HCT116 (cell line): ENCODE results near the gene PICK1.
"Not testable (repeated sequence)": the region's sequence is repeated elsewhere in the genome, so short reads cannot be mapped to it uniquely, and the experiment has no call there.

ENCODE experiments used
- CEBPB ChIP-seq: IDR thresholded peaks from 2 replicates; pipeline ENCODE4 v1.6.1; 2012; ENCODE audit warnings: low read depth
- CTCF ChIP-seq, 3 experiments: fragments of 200-600 bp in 1 of 3; sonication (generic) in 1 of 3; IDR thresholded peaks in 2 of 3; conservative IDR thresholded peaks in 1 of 3; 2 replicates each; pipeline ENCODE4 v1.5.1; 2012 to 2017; ENCODE audit warnings: low read depth in 2 of 3, low read length in 2 of 3, antibody characterized with exemption in 1 of 3, borderline replicate concordance in 1 of 3, control low read depth in 1 of 3, mild to moderate bottlenecking in 1 of 3, mixed read lengths in 1 of 3, mixed run types in 1 of 3, moderate library complexity in 1 of 3; ENCODE audit not compliant: insufficient read depth in 1 of 3
- EGR1 ChIP-seq: IDR thresholded peaks from 2 replicates; pipeline ENCODE4 v1.6.1; 2012; ENCODE audit warnings: low read depth
- EZH2 ChIP-seq: fragments of 200-600 bp; sonication (generic); IDR thresholded peaks from 2 replicates; pipeline ENCODE4 v1.6.1; 2017; ENCODE audit warnings: antibody characterized with exemption, mixed run types
- EZH2phosphoT487 ChIP-seq: fragments of 200-600 bp; IDR thresholded peaks from 2 replicates; pipeline ENCODE4 v1.6.1; 2018; ENCODE audit warnings: antibody characterized with exemption, borderline replicate concordance
- FOSL1 ChIP-seq: IDR thresholded peaks from 2 replicates; pipeline ENCODE4 v1.6.1; 2012; ENCODE audit warnings: low read depth
- MAX ChIP-seq: IDR thresholded peaks from 2 replicates; pipeline ENCODE4 v1.6.1; 2012
- POLR2A ChIP-seq: IDR thresholded peaks from 2 replicates; pipeline ENCODE4 v1.7.0; 2011; ENCODE audit warnings: borderline replicate concordance; ENCODE audit not compliant: insufficient read depth, insufficient read length; ENCODE audit errors: extremely low read depth
- POLR2AphosphoS5 ChIP-seq: IDR thresholded peaks from 2 replicates; pipeline ENCODE4 v1.6.1; 2011; ENCODE audit warnings: mild to moderate bottlenecking, low read depth, low read length, moderate library complexity
- RAD21 ChIP-seq: IDR thresholded peaks from 2 replicates; pipeline ENCODE4 v1.6.1; 2012; ENCODE audit warnings: low read depth, mild to moderate bottlenecking
- REST ChIP-seq: IDR thresholded peaks from 2 replicates; pipeline ENCODE4 v1.6.1; 2012; ENCODE audit warnings: low read depth
- SIN3A ChIP-seq: IDR thresholded peaks from 2 replicates; pipeline ENCODE4 v1.6.1; 2012; ENCODE audit warnings: low read depth
- SP1 ChIP-seq: IDR thresholded peaks from 2 replicates; pipeline ENCODE4 v1.6.1; 2012; ENCODE audit warnings: low read depth
- YY1 ChIP-seq: IDR thresholded peaks from 2 replicates; pipeline ENCODE4 v1.6.1; 2011; ENCODE audit warnings: low read length, low read depth, moderate library complexity, mild to moderate bottlenecking; ENCODE audit not compliant: insufficient replicate concordance; ENCODE audit errors: extremely low read depth

- TF ChIP-seq CTCF (IDR thresholded peaks at IDR 0.05 in 2 of 3, conservative IDR thresholded peaks at IDR 0.05 in 1 of 3; ENCODE audit: borderline replicate concordance in 1 of 3, insufficient read depth in 1 of 3, low read depth in 2 of 3, low read length in 2 of 3); POLR2A; REST; EZH2; SP1; RAD21; POLR2AphosphoS5; YY1; FOSL1; CEBPB; SIN3A; MAX; EGR1; EZH2phosphoT487: not testable (repeated sequence)
Measured at GRCh38 chr22:38037367-38038150, 19.6 kb upstream of the PICK1 start.
